OCI-LY7 (cell line): ENCODE data around the gene LHX8. TPM values are rescaled to one million over a fixed set of nuclear protein-coding genes. Genes with fewer than 3 reads are reported as not detected.

Experiments
- BruUV-seq: library from RNA; stranded (reverse); fragments of 400-500 nt; replicated peaks from 2 replicates; lab custom pipeline; 2021; lab: Mats Ljungman, UMichigan
- CTCF ChIA-PET: fragments of 300-600 bp; sonication (Branson Sonifier 250); formaldehyde crosslinking; loops from one replicate; lab custom pipeline; 2022; ENCODE audit warnings: antibody characterized with exemption; ENCODE audit not compliant: unreplicated experiment; lab: Charles Lee
- POLR2A ChIA-PET: fragments of 300-600 bp; sonication (Branson Sonifier 250); formaldehyde crosslinking; loops from one replicate; lab custom pipeline; 2022; ENCODE audit warnings: antibody characterized with exemption; lab: Charles Lee
- DNase-seq: peaks from one replicate; pipeline ENCODE4 v3.0.0-alpha.2; 2015; ENCODE audit warnings: low spot score
- H2AFZ ChIP-seq: fragments of 200-600 bp; sonication (generic), shearing (Covaris generic); 2 replicates; pipeline ENCODE4 v1.6.1; 2014; ENCODE audit warnings: mild to moderate bottlenecking, antibody characterized with exemption, low read length, moderate library complexity
- H3K27ac ChIP-seq: fragments of 200-600 bp; sonication (generic); 2 replicates; pipeline ENCODE4 v1.5.1; 2014; ENCODE audit warnings: mixed run types, low read depth, mild to moderate bottlenecking, moderate library complexity, low read length, inconsistent platforms; ENCODE audit not compliant: poor library complexity, severe bottlenecking
- H3K36me3 ChIP-seq: fragments of 200-600 bp; sonication (generic); 2 replicates; pipeline ENCODE4 v1.6.1; 2014; ENCODE audit warnings: mild to moderate bottlenecking, antibody characterized with exemption, low read length, moderate library complexity, mixed read lengths; ENCODE audit not compliant: insufficient read depth
- H3K4me1 ChIP-seq: fragments of 200-600 bp; sonication (generic); 2 replicates; pipeline ENCODE4 v1.5.1; 2014; ENCODE audit warnings: mild to moderate bottlenecking, low read length; ENCODE audit not compliant: insufficient read depth, poor library complexity, severe bottlenecking
- H3K4me2 ChIP-seq: fragments of 200-600 bp; sonication (generic); 2 replicates; pipeline ENCODE4 v1.6.1; 2014; ENCODE audit warnings: mild to moderate bottlenecking, low read length
- H3K4me3 ChIP-seq: fragments of 200-600 bp; sonication (generic); 2 replicates; pipeline ENCODE4 v1.5.1; 2014; ENCODE audit warnings: mild to moderate bottlenecking, low read depth, low read length; ENCODE audit not compliant: poor library complexity, severe bottlenecking
- H3K79me2 ChIP-seq: fragments of 200-600 bp; sonication (generic); 2 replicates; pipeline ENCODE4 v1.6.1; 2016; ENCODE audit warnings: low read depth, mild to moderate bottlenecking, low read length, moderate library complexity, mixed read lengths; ENCODE audit not compliant: insufficient read depth
- H3K9me2 ChIP-seq: fragments of 200-600 bp; sonication (generic); 2 replicates; pipeline ENCODE4 v1.6.1; 2016; ENCODE audit warnings: mild to moderate bottlenecking, low read length, mixed read lengths; ENCODE audit not compliant: insufficient read depth
- H3K9me3 ChIP-seq: fragments of 200-600 bp; sonication (generic); 2 replicates; pipeline ENCODE4 v1.6.1; 2014; ENCODE audit warnings: mild to moderate bottlenecking, mixed run types, low read length, mixed read lengths
- H4K20me1 ChIP-seq: fragments of 200-600 bp; sonication (generic); 2 replicates; pipeline ENCODE4 v1.6.1; 2014; ENCODE audit warnings: mild to moderate bottlenecking, antibody characterized with exemption, low read length, moderate library complexity, mixed read lengths; ENCODE audit not compliant: insufficient read depth
- EZH2phosphoT487 ChIP-seq: fragments of 200-600 bp; sonication (generic); IDR thresholded peaks from 2 replicates; pipeline ENCODE4 v1.6.1; 2018; ENCODE audit warnings: low read depth, borderline replicate concordance, mild to moderate bottlenecking, mixed run types, antibody characterized with exemption, low read length, moderate library complexity, mixed read lengths
- intact Hi-C: fragments of 100-400 bp; cut with micrococcal nuclease; formaldehyde crosslinking; loops from one replicate; pipeline ENCODE4 v1.10.0; 2022; ENCODE audit not compliant: unreplicated experiment
- total RNA-seq, 2 experiments: library from RNA; depleted of rRNA in 1 of 2; stranded (reverse); fragments of >200 nt in 1 of 2; shearing (Covaris generic) in 1 of 2; gene quantifications; 2 replicates each; pipeline ENCODE4 v1.2.3, GENCODE V29; 2014 to 2022
- TF ChIP-seq, protein P1 (sequence below): fragments of 200-600 bp; sonication (generic); conservative IDR thresholded peaks from 2 replicates; pipeline ENCODE4 v1.5.1; 2014; ENCODE audit warnings: mild to moderate bottlenecking, antibody characterized with exemption, low read length, moderate library complexity, mixed read lengths

The LHX8 gene
- total RNA-seq, 2 experiments from 2014 or later, result not detected

DNA sequence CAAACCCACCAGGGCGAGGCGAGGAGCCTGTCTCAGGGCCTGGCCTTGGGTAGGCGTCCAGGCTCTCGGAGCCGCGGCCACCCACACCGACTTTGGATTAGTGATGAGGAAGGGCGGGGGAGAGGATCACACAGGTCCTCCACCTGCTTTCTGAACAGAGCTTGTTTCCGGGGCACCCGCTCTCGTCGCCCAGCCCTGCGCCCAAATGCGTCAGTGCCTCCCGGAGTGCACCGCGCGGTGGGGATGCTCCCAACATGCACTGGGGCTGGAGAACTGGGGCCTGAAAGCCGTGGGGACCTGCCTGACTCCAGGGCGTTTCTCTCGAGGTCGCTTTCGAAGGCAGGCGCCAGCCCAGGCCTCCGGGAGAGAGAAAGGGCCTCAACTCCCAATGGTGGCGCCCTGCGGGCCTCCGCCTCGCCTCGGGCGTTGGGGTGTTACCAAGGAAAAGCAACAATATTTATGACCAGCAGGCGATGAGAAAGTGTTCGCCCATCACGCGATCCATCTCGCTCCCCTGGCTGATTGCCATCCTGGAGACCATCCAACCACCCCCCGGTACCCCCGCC lies 8.9 kb upstream of the LHX8 start:
- TF ChIP-seq, protein P1, sequence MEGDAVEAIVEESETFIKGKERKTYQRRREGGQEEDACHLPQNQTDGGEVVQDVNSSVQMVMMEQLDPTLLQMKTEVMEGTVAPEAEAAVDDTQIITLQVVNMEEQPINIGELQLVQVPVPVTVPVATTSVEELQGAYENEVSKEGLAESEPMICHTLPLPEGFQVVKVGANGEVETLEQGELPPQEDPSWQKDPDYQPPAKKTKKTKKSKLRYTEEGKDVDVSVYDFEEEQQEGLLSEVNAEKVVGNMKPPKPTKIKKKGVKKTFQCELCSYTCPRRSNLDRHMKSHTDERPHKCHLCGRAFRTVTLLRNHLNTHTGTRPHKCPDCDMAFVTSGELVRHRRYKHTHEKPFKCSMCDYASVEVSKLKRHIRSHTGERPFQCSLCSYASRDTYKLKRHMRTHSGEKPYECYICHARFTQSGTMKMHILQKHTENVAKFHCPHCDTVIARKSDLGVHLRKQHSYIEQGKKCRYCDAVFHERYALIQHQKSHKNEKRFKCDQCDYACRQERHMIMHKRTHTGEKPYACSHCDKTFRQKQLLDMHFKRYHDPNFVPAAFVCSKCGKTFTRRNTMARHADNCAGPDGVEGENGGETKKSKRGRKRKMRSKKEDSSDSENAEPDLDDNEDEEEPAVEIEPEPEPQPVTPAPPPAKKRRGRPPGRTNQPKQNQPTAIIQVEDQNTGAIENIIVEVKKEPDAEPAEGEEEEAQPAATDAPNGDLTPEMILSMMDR, result no peak
- TF ChIP-seq EZH2phosphoT487, result no peak
- H2AFZ ChIP-seq, result no peak overlapping the region
- DNase-seq, result no peak
- H3K79me2 ChIP-seq, result no peaks in the 10 kb centered on the region
- H3K27ac ChIP-seq, result no peak overlapping the region
- no peaks in the 10 kb centered on the region for H3K9me3 ChIP-seq
- no peak overlapping the region for H3K4me2 ChIP-seq
- H4K20me1 ChIP-seq, result no peaks in the 10 kb centered on the region
- no TSS peak for BruUV-seq
- H3K9me2 ChIP-seq, result no peaks in the 10 kb centered on the region
- intact Hi-C loops, result no loop called here
- H3K36me3 ChIP-seq, result no peaks in the 10 kb centered on the region
- ChIA-PET POLR2A (interaction anchor here (0.5 to 0.7 kb wide), 2 partner anchors 33 to 1881 kb away, joined by 3 read pairs; no protein-coding TSS in a partner anchor), CTCF (no interaction called here)
- H3K4me1 ChIP-seq, result no peaks in the 10 kb centered on the region
- no peak overlapping the region for H3K4me3 ChIP-seq

DNA sequence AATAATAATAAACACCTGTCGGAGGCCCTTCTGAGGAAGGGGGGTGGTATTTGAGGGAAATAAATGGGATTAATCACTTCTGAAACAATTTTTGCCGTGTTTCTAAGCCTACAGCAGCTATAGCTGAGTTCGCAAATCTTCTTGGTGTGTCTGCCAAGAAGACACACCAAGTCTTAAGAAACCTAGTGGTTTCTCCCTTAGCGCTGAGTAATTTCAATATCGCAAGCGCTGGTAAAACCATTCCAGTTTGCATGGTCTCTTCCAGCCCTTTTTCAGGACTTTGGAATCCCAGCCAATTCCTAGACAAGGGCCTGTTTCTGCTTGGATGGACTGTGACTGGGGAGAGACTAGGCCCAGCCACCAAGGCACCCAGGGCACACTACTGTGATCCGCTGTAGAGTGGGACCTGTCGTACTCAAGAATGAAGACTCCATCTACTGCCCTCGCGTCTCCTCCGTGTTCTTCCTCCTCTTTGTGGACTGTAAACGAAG lies 7.5 kb upstream of the LHX8 start:
- no TSS peak for BruUV-seq
- POLR2A ChIA-PET, result no interaction called here
- Histone ChIP-seq H3K79me2 (no peaks in the 10 kb centered on the region), H3K9me2 (no peaks in the 10 kb centered on the region), H3K9me3 (no peaks in the 10 kb centered on the region), H2AFZ (no peak overlapping the region), H3K4me1 (no peaks in the 10 kb centered on the region), H3K27ac (no peak overlapping the region), H3K4me2 (no peak overlapping the region), H3K36me3 (no peaks in the 10 kb centered on the region), H4K20me1 (no peaks in the 10 kb centered on the region), H3K4me3 (no peak overlapping the region)
- intact Hi-C loops, result no loop called here
- CTCF ChIA-PET, result no interaction called here
- no peak for DNase-seq
- no peak for TF ChIP-seq EZH2phosphoT487
- TF ChIP-seq, protein P1, result no peak

DNA sequence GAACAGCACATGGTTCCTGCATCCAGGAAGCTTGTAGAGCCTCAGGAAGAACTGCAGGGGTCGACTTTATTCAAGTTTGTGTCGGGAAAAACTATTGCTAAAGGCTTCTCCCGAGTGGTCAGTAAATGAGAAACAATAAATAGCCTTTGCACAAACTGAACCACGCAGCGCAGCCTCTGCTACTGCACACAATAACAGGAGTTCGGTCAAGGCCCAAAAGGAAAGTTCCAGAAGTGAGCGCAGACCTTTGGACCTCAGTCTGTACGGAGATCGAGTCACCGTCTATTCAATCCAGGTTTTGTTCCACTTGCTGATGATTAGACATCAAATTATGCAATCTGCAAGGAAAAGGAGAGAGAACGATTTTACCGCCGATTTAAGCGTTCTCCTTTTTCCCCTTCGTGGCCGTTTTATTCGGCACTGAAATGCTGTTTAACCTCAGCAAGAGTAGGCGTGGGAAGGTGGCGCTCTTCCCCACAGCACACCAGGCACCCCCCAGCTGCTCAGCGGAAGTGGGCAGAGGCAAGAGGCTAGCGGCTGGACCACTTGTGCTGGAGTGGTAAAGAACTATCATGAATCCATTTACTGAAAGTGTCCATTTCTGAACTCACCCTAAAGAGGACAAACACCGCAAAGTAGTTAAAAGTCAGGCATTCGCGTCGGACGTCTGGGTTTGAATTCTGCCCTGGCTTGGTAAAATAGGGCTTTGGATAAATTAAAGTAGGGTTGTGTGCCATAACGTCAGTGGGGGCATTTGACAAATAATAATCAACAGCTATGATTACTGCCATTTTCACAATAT lies 6.1 kb upstream of the LHX8 start:
- intact Hi-C loops, result no loop called here
- CTCF ChIA-PET, result no interaction called here

More for the DNA sequence above, 6.1 kb upstream of the LHX8 start:
- Histone ChIP-seq H3K4me2 (no peak overlapping the region), H3K4me3 (no peak overlapping the region), H3K9me3 (no peaks in the 10 kb centered on the region), H3K4me1 (no peaks in the 10 kb centered on the region), H4K20me1 (no peaks in the 10 kb centered on the region), H3K27ac (no peak overlapping the region), H3K79me2 (no peaks in the 10 kb centered on the region), H2AFZ (no peak overlapping the region), H3K9me2 (no peaks in the 10 kb centered on the region), H3K36me3 (no peaks in the 10 kb centered on the region)
- DNase-seq, result no peak
- POLR2A ChIA-PET, result no interaction called here
- no TSS peak for BruUV-seq
- TF ChIP-seq EZH2phosphoT487, result no peak
- TF ChIP-seq, protein P1, result no peak
